Stimulated activated CD4-positive, alpha-beta T cell treated with anti-CD3 and anti-CD28 coated beads, Interleukin-1b, Interleukin-23, amount 100 ng/mL, for 48 hours (primary cell): ENCODE measurements around the gene MYCBPAP.
A peak's percentile ranks its signal among the peaks of the same experiment; 100 is the strongest.

Source experiments
- DNase-seq: peaks from one replicate; pipeline ENCODE4 v3.0.0-alpha.2; 2020

Gene MYCBPAP, protein sequence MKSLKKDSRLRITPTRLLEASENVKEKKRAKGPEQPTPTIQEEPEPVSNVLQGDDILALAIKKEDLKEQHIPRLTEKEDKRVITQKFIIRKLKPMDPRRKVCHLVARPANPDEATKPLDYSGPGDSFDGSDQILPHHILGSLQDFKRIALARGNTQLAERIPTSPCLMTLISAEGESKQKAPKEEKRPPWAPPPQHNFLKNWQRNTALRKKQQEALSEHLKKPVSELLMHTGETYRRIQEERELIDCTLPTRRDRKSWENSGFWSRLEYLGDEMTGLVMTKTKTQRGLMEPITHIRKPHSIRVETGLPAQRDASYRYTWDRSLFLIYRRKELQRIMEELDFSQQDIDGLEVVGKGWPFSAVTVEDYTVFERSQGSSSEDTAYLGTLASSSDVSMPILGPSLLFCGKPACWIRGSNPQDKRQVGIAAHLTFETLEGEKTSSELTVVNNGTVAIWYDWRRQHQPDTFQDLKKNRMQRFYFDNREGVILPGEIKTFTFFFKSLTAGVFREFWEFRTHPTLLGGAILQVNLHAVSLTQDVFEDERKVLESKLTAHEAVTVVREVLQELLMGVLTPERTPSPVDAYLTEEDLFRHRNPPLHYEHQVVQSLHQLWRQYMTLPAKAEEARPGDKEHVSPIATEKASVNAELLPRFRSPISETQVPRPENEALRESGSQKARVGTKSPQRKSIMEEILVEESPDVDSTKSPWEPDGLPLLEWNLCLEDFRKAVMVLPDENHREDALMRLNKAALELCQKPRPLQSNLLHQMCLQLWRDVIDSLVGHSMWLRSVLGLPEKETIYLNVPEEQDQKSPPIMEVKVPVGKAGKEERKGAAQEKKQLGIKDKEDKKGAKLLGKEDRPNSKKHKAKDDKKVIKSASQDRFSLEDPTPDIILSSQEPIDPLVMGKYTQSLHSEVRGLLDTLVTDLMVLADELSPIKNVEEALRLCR

GRCh38 chr17:50507871-50508572, at the start of gene MYCBPAP:
Gene MYCBPAP, plus strand, starts transcription at chr17:50508439. Its CDS starts 236 bp downstream, at chr17:50508675.
- DNase-seq: peak; percentile 83

DNA sequence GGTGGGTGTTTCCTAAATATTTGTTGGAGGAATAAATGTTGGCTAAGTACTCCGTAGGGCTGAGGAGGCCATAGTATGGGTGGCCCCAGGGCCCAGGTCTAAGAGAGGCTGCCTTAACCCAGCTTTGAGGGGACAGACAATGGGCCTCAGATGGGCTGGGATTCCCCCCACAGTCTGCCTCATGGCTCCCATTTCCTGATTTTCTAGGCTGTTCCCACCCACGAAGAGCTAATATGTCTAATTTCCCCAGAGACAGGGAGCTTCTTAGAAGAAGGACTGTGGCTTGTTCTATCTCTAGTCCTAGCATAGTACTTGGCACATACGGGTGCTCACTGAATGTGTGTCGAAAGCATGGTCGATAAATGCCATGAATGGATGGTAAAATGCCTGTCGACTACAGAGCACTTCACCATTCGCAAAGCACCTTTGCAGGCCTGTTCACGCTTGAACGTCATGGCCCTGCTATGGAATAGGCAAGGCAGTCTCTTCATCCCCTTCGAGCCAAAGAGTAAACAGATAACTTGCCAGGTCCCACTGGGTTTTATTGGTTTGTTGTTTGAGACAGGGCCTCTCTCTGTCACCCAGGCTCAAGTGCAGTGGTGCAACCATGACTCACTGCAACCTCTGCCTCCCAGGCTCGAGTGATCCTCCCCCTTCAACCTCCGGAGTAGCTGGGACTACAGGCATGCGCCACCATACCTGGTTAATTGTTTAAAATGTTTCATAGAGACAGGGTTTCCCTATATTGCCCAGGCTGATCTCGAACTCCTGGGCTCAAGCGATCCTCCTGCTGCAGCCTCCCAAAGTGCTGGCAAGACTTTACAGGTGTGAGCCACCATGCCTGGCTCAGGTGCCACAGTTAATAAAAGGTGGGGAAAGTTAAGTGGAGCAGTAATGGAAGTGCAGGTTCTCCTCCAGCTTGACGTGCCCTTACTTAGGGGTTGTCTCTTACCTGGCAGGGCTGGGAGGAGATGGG, 49.2 kb upstream of the MYCBPAP start:
- no peak for DNase-seq

GRCh38 chr17:50459756-50460155, 48.5 kb upstream of the MYCBPAP start:
- no peak for DNase-seq

GRCh38 chr17:50460831-50461526, 47.3 kb upstream of the MYCBPAP start:
- no peak for DNase-seq

DNA sequence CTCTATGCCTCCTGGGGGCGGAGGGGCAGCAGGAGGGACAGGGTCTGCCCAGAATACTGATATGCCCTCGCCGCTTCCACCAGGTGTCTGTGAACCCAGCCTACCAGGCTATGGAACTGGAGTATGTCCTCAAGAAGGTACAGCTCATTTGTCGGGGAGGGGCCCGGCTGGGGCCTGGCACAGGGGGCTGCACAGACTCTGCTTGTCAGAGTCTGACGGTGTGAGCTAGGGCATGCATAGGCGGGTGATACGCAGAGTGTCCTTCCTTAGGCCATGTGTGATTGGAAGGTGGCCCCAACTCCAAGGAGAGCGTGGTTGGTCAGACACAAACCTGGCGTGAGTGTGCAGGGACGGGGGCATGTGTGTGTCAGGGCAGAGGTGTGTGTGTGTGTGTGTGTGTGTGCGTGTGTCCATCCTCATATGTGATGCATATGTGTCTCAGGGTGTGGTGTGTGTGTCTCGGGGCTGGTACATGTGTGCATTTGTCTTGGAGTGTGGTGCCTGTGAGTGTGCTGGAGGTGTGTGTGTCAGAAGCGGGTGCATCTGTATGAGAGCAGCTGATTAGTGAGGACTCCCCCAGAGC, 46.6 kb upstream of the MYCBPAP start:
- no peak for DNase-seq

- DNase-seq: no peak
Measured at GRCh38 chr17:50462446-50462845, 45.8 kb upstream of the MYCBPAP start.

DNA sequence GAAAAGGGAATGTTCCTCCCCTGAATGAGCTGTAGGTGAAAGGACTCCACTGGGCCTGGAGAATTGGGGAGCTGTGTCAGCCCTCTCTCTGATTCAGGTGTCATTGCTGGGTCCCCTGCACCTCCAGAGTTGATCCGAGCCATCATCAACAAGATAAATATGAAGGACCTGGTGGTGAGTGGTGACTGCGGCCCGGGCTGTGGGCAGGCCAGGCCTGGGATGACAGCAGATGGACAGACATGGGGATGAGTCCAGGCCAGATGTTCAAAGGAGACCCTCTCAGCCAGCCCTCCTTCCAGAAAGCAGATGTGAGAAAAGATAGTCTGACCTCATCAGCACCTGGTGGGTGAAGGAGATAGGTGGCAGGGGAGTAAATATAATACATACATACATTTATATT, 44.1 kb upstream of the MYCBPAP start:
- no peak for DNase-seq

DNA sequence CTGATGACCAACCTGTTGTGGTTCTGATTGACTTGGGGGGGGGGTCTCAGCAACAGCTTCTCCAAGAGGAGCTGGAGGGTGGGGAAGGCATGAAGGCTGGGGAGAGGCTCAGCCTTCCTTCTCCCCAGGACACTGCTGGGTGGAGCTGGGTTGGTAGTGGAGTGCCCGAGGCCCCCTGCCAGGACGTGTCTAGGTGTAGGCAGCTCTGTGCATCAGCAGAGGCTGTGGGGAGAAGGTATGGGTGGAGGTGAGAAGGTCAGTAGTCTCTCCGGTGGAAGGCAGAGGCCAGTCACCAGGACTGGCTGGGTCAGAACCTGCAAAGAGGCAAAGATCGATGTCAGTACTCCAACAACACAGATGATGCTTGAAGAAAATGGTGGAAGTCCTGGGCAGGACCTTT, 43.5 kb upstream of the MYCBPAP start:
- DNase-seq: no peak

DNA sequence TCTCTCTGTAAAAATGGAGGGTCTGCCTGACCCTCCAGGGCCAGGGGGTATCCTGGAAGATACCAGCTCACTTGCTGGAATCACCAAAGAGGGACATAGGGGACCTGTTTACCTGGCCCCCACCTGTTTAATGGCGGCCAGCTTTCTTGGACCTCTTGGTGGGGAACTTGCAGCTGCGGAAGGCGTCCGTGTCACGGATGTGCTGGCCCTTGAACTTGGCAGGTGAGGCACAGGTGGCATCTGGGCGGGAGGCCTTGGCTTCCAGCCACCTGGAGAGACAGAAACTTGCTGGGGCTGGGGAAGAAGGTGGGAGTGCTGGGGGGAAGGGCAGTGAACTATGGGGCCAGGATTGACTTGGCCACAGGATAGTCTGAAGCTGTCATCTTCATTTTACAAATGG, 43.1 kb upstream of the MYCBPAP start:
- DNase-seq: no peak

DNA sequence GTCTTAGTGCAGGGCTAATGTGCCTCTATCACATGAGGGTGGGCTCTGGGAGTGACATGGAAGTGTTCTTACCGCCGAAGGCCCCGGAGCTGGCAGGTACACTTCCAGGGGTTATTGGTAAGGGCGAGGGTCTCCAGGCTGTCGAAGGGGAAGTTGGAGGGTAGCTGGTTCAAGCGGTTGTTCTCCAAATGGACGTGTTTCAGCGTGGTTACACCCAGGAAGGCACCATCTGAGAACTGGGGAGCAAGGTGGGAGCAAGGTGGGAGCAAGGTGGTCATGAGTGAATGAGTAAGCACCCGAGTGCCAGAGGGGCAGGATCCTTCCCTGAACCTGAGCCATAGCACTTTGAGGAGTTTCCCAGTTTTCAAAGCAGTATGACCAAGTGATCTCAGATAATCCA, 42.6 kb upstream of the MYCBPAP start:
- no peak for DNase-seq

GRCh38 chr17:50466371-50467113, 41.7 kb upstream of the MYCBPAP start:
- DNase-seq: no peak

DNA sequence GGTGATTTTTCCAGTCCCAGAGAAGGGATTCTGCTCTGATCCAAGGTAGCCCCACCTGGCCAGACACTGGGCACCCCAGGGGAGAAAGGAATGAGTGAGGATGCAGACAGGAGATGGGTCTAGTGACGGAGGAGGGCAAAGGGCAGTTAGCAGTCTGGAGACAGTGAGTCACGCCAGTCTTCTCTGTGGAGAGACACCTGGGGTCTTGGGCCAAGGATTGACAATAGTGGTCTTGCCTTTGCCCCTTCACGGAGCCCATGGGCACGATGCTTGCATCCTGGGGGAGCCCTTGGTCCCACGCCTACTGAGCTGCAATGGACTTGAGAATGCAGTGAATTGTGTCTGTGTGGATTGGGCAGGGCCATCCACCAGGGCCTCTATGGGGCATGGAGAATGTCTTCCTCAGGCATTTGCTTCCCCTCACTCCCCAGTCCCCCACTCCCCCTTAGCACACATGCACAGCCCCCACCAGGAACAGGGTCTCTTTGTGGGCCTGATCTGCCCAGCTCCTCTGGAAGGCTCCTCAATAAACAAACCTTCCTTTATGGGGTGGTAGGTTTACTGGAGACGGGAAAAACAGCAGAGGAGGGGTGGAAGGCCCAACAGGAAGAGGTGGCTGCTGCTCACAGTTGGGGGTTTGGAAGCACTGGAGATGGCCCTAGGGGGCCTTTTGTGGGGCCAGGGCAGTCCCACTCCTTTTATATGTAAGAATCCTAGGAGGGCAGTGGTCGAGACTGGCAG, 41.0 kb upstream of the MYCBPAP start:
- no peak for DNase-seq

DNA sequence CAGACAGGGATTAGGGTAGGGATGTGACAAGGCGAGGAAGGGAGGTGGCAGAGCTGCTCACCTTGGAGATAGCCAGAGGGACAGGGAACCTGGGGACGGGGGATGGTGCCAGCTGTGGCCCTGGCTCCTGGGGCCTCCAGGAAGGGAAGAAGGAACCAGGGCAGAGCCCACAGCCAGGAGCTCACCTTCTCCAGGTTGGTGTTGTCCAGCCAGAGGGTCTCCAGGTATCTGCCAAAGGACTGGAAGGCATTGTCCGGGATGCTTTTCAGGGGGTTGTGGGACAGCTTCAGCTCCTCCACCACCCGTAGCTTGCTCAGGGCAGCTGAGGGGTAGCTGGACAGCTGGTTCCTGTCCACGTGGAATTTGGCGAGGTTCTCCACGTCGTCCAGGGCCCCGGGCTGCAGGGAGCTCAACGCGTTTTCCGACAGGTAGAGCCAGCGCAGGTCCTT, 40.4 kb upstream of the MYCBPAP start:
- no peak for DNase-seq

DNA sequence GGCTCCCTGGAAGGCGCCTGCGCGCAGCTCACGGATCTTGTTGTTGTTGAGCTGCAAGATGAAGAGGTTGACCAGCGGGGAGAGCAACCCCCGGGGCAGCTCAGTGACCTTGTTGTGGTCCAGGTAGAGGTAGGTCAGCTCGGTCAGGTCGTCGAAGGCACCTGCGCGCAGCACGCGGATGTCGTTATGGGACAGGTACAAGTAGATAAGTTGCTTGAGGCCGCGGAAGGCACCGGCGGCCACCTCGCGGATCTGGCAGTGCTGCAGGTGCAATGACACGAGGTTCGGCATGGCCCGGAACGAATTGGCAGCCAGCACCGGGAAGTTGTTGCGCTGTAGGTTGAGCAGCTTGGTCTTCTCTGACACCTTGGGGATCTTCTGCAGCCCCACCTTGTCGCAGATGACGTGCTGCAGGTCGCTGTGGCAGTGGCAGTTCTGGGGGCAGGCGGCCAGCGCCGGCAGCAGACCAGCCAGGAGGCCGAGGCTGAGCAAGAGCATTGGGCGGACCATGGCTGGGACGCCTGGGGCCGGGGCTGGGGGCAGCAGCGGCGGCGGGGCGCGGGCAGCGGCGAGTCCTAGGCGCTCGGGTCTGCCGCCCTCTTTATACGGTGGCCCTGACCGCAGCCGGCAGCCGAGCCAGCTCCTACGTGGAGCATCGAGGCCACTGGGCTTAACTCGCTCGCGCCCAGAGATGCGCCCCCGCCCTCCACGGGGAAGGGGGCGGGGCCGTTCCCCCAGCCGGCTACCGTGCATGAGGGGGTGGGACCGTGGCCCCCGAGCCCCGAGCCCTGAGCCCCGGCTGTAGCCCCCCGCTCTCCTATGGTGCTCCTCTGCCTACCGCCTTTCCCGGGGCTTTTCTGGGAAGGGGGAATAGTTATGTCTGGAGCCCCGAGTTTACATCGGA, 39.7 kb upstream of the MYCBPAP start, which contains the start of gene CHAD:
Gene CHAD, minus strand, starts transcription at position 577 of the 904 bp plus-strand sequence. Its CDS starts 67 bp downstream, at position 510.
- no peak for DNase-seq

- no peak for DNase-seq
Measured at GRCh38 chr17:50469208-50469605, 39.0 kb upstream of the MYCBPAP start.

DNA sequence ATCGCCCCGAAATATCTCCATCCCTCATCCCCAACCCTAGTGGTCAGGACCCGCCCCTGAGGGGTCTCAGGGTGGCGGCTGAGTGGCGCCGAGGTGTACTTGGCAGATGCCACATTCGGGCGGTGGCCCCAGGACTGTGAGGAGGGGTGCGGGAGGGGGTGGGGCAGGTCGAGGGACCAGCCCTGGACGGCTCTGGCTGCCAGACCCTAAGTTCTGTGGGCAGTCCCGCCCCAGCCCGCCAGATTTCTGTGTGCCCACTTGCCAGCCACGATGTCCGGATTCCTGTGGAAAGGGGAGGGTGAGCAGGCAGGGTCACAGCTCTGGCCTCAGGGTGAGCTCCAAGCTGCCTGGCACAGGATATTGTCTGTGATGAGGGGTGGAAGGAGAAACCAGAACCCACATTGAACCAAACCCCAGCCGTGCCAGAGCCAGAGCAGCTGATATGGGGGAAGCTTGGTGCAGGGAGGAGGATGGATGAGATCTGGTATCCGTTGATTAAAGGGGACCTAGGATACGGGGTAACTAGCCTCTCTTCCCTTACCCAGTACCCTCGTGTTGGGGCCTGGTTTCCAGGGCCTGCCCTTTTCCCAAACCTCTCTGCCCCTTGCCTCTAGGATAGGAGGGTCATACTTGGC, 38.5 kb upstream of the MYCBPAP start:
- DNase-seq: no peak

DNA sequence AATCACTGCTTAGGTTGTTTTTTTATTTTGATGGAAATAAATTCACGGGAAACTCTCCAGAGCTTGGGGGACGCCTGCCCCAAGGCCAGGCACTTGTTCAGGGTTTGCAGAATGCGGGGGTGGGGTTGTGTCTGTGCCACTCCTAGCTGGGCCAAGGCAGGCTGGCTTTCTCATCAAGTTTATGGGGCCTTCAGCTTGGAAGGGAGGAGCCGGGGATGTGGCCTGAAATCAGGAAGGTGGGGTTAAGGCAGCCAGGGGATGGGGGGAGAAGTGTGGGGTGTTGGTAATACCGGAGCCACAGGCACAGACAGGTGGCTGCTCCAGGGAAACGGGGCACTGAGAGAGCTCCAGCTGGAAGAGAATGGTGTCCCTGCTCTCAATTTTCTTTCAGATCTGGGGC, 37.8 kb upstream of the MYCBPAP start:
- DNase-seq: no peak
